DOHH2 (cell line): ENCODE measurements around the gene NSMCE4A.

Experiments used
- CTCF ChIP-seq: fragments of 200-600 bp; sonication (generic); IDR thresholded peaks from one replicate; pipeline ENCODE4 v1.5.1; 2014; ENCODE audit warnings: antibody characterized with exemption, mild to moderate bottlenecking, low read depth, low read length; ENCODE audit not compliant: poor library complexity, severe bottlenecking
- EZH2phosphoT487 ChIP-seq: fragments of 200-600 bp; sonication (generic); IDR thresholded peaks from 2 replicates; pipeline ENCODE4 v1.6.1; 2017; ENCODE audit warnings: borderline replicate concordance, mild to moderate bottlenecking, antibody characterized with exemption, low read length, moderate library complexity, mixed read lengths

- TF ChIP-seq CTCF: no peak
- no peak for TF ChIP-seq EZH2phosphoT487
These were observed 19.5 kb upstream of the NSMCE4A start for GRCh38 chr10:121994429-121994941.
